HCT116 (cell line): ENCODE results near the gene PRND. TPM values are rescaled to one million over a fixed set of nuclear protein-coding genes. Genes with fewer than 3 reads are reported as not detected.

Source experiments
- ATAC-seq: fragments of 200-7000 bp; cut with Tn5 transposase; 2 replicates; pipeline ENCODE4 v1.9.1; 2020; ENCODE audit warnings: mild to moderate bottlenecking, moderate library complexity
- BruUV-seq: library from RNA; stranded (reverse); fragments of 400-500 nt; replicated peaks from 2 replicates; lab custom pipeline; 2021; lab: Mats Ljungman, UMichigan
- CTCF ChIA-PET: fragments of 300-600 bp; sonication (Branson Sonifier 250); formaldehyde crosslinking; loops from one replicate; lab custom pipeline; 2021; ENCODE audit warnings: antibody characterized with exemption; lab: Charles Lee
- POLR2A ChIA-PET: fragments of 300-600, 350-600 bp; sonication (Branson Sonifier 250); formaldehyde crosslinking; loops from one replicate; lab custom pipeline; 2021; ENCODE audit warnings: antibody characterized with exemption; lab: Charles Lee
- RAD21 ChIA-PET, 2 experiments: fragments of 300-600 bp; sonication (Branson Sonifier 250); formaldehyde crosslinking; loops; one replicate each; lab custom pipeline; 2023; ENCODE audit warnings: low total read pairs in 2 of 2; ENCODE audit not compliant: uncharacterized antibody in 2 of 2, unreplicated experiment in 2 of 2, low non-redundant PET in 1 of 2; lab: Charles Lee
- DNase-seq: peaks from one replicate; pipeline ENCODE4 v3.0.0-alpha.2; 2010; ENCODE audit warnings: low read depth, low spot score
- H2AFZ ChIP-seq: fragments of 200-600 bp; shearing (Covaris generic), sonication (generic); 2 replicates; pipeline ENCODE4 v1.6.1; 2017; ENCODE audit warnings: low read depth, mixed run types, mixed read lengths, antibody characterized with exemption, low read length; ENCODE audit not compliant: poor library complexity, severe bottlenecking
- H3K27ac ChIP-seq: 2 replicates; pipeline ENCODE4 v1.5.1; 2012; ENCODE audit warnings: low read depth, low read length
- H3K27me3 ChIP-seq: fragments of 200-600 bp; sonication (generic); 2 replicates; pipeline ENCODE4 v1.6.1; 2016; ENCODE audit warnings: mixed run types, low read length, mixed read lengths; ENCODE audit not compliant: insufficient read depth
- H3K36me3 ChIP-seq, 2 experiments: fragments of 200-500 bp in 1 of 2; fragments of 200-600 bp in 1 of 2; sonication (Bioruptor generic) in 1 of 2; sonication (generic) in 1 of 2; 2 replicates each; pipeline versions ENCODE4 v1.5.1 to v1.6.1; 2014 to 2016; ENCODE audit warnings: low read length in 2 of 2, inconsistent platforms in 1 of 2, mixed read lengths in 1 of 2, mixed run types in 1 of 2; ENCODE audit not compliant: insufficient read depth in 2 of 2, control insufficient read depth in 1 of 2
- H3K4me1 ChIP-seq, 2 experiments: fragments of 200-600 bp in 1 of 2; sonication (generic) in 1 of 2; 2 replicates each; pipeline versions ENCODE4 v1.5.1 to v1.6.1; 2012 to 2017; ENCODE audit warnings: low read length in 2 of 2, inconsistent platforms in 1 of 2, mild to moderate bottlenecking in 1 of 2, mixed read lengths in 1 of 2, mixed run types in 1 of 2, moderate library complexity in 1 of 2; ENCODE audit not compliant: insufficient read depth in 2 of 2, control insufficient read depth in 1 of 2
- H3K4me2 ChIP-seq: fragments of 200-600 bp; sonication (generic); 2 replicates; pipeline ENCODE4 v1.6.1; 2017; ENCODE audit warnings: mixed run types, low read length, mixed read lengths
- H3K4me3 ChIP-seq, 2 experiments: fragments of 200-600 bp in 1 of 2; sonication (generic) in 1 of 2; replicated peaks in 1 of 2; 2 replicates each; pipeline ENCODE4 v1.5.1; 2011 to 2016; ENCODE audit warnings: low read length in 2 of 2, control low read depth in 1 of 2, low read depth in 1 of 2, mild to moderate bottlenecking in 1 of 2, mixed read lengths in 1 of 2, mixed run types in 1 of 2
- H3K79me2 ChIP-seq: fragments of 200-600 bp; sonication (generic); 2 replicates; pipeline ENCODE4 v1.6.1; 2017; ENCODE audit warnings: mild to moderate bottlenecking, mixed run types, low read length, moderate library complexity, mixed read lengths; ENCODE audit not compliant: insufficient read depth
- H3K9ac ChIP-seq: fragments of 200-600 bp; sonication (generic); 2 replicates; pipeline ENCODE4 v1.6.1; 2016; ENCODE audit warnings: low read length, mixed read lengths
- H3K9me2 ChIP-seq: fragments of 200-600 bp; sonication (generic), shearing (Covaris generic); 2 replicates; pipeline ENCODE4 v1.6.1; 2017; ENCODE audit warnings: mixed run types, mild to moderate bottlenecking, moderate library complexity; ENCODE audit not compliant: insufficient read depth
- H3K9me3 ChIP-seq, 2 experiments: fragments of 200-500 bp in 1 of 2; fragments of 200-600 bp in 1 of 2; sonication (Bioruptor generic) in 1 of 2; sonication (generic) in 1 of 2; 2 replicates each; pipeline ENCODE4 v1.6.1; 2014 to 2017; ENCODE audit warnings: low read length in 2 of 2, mixed read lengths in 2 of 2, inconsistent platforms in 1 of 2, low read depth in 1 of 2, mild to moderate bottlenecking in 1 of 2, mixed run types in 1 of 2, moderate library complexity in 1 of 2; ENCODE audit not compliant: control insufficient read depth in 1 of 2, insufficient read depth in 1 of 2
- H4K20me1 ChIP-seq: fragments of 200-600 bp; sonication (generic), shearing (Covaris generic); 2 replicates; pipeline ENCODE4 v1.6.1; 2017; ENCODE audit warnings: mixed run types, mild to moderate bottlenecking, moderate library complexity; ENCODE audit not compliant: insufficient read depth
- CEBPB ChIP-seq: IDR thresholded peaks from 2 replicates; pipeline ENCODE4 v1.6.1; 2012; ENCODE audit warnings: low read depth
- CTCF ChIP-seq, 3 experiments: fragments of 200-600 bp in 1 of 3; sonication (generic) in 1 of 3; IDR thresholded peaks in 2 of 3; conservative IDR thresholded peaks in 1 of 3; 2 replicates each; pipeline ENCODE4 v1.5.1; 2012 to 2017; ENCODE audit warnings: low read depth in 2 of 3, low read length in 2 of 3, antibody characterized with exemption in 1 of 3, borderline replicate concordance in 1 of 3, control low read depth in 1 of 3, mild to moderate bottlenecking in 1 of 3, mixed read lengths in 1 of 3, mixed run types in 1 of 3, moderate library complexity in 1 of 3; ENCODE audit not compliant: insufficient read depth in 1 of 3
- EGR1 ChIP-seq: IDR thresholded peaks from 2 replicates; pipeline ENCODE4 v1.6.1; 2012; ENCODE audit warnings: low read depth
- EZH2 ChIP-seq: fragments of 200-600 bp; sonication (generic); IDR thresholded peaks from 2 replicates; pipeline ENCODE4 v1.6.1; 2017; ENCODE audit warnings: antibody characterized with exemption, mixed run types
- EZH2phosphoT487 ChIP-seq: fragments of 200-600 bp; IDR thresholded peaks from 2 replicates; pipeline ENCODE4 v1.6.1; 2018; ENCODE audit warnings: antibody characterized with exemption, borderline replicate concordance
- POLR2AphosphoS5 ChIP-seq: IDR thresholded peaks from 2 replicates; pipeline ENCODE4 v1.6.1; 2011; ENCODE audit warnings: mild to moderate bottlenecking, low read depth, low read length, moderate library complexity
- RAD21 ChIP-seq: IDR thresholded peaks from 2 replicates; pipeline ENCODE4 v1.6.1; 2012; ENCODE audit warnings: low read depth, mild to moderate bottlenecking
- SIN3A ChIP-seq: IDR thresholded peaks from 2 replicates; pipeline ENCODE4 v1.6.1; 2012; ENCODE audit warnings: low read depth
- TCF7L2 ChIP-seq: IDR thresholded peaks from 2 replicates; pipeline ENCODE4 v1.7.0; 2011; ENCODE audit warnings: borderline replicate concordance, inconsistent platforms; ENCODE audit not compliant: insufficient read depth, insufficient read length; ENCODE audit errors: extremely low read depth
- intact Hi-C: fragments of 100-400 bp; cut with micrococcal nuclease; formaldehyde crosslinking; loops from 2 replicates; pipeline ENCODE4 v1.10.0; 2022
- total RNA-seq: library from RNA; stranded (reverse); gene quantifications from one replicate; pipeline ENCODE4 v1.2.1, GENCODE V29; 2021; ENCODE audit not compliant: unreplicated experiment

The PRND gene
- total RNA-seq, 1 experiment from 2014 or later, result not detected

GRCh38 chr20:4769328-4769727 is 47.6 kb downstream of the PRND start:
- POLR2A ChIA-PET, result no interaction called here
- H3K36me3 ChIP-seq, result no peaks in the 10 kb centered on the region
- no peak overlapping the region for H3K9ac ChIP-seq
- CTCF ChIA-PET, result no interaction called here
- intact Hi-C loops, result no loop called here
- no peak overlapping the region for H2AFZ ChIP-seq
- no peaks in the 10 kb centered on the region for H3K4me1 ChIP-seq
- peaks cover 5 to 6% of the 10 kb centered on the region in 2 experiments; a peak in 2 of 4 replicates for H3K9me3 ChIP-seq
- H3K79me2 ChIP-seq, result no peaks in the 10 kb centered on the region
- no peak overlapping the region for H3K4me2 ChIP-seq
- H4K20me1 ChIP-seq, result no peaks in the 10 kb centered on the region
- ATAC-seq (no peak), DNase-seq (no peak)
- no TSS peak for BruUV-seq
- H3K4me3 ChIP-seq, result no peak overlapping the region
- no peak overlapping the region for H3K27ac ChIP-seq
- no peaks in the 10 kb centered on the region for H3K27me3 ChIP-seq
- no peaks in the 10 kb centered on the region for H3K9me2 ChIP-seq
- TF ChIP-seq SIN3A (no peak), POLR2AphosphoS5 (no peak), EGR1 (no peak), CEBPB (no peak), RAD21 (no peak), EZH2 (no peak), TCF7L2 (no peak), EZH2phosphoT487 (no peak)
- TF ChIP-seq, all 23 proteins: peak for 0
- RAD21 ChIA-PET, result no interaction called here

GRCh38 chr20:4770026-4770425 is 48.3 kb downstream of the PRND start:
- no TSS peak for BruUV-seq
- RAD21 ChIA-PET, result no interaction called here

More at GRCh38 chr20:4770026-4770425, 48.3 kb downstream of the PRND start:
- Histone ChIP-seq H2AFZ (no peak overlapping the region), H3K9me2 (no peaks in the 10 kb centered on the region), H3K27me3 (no peaks in the 10 kb centered on the region), H3K4me2 (no peak overlapping the region), H3K27ac (no peak overlapping the region), H3K36me3 (no peaks in the 10 kb centered on the region), H3K4me3 (no peak overlapping the region), H3K9ac (no peak overlapping the region), H3K4me1 (no peaks in the 10 kb centered on the region), H4K20me1 (no peaks in the 10 kb centered on the region), H3K79me2 (no peaks in the 10 kb centered on the region), H3K9me3 (peaks cover 5 to 6% of the 10 kb centered on the region in 2 experiments; a peak in 2 of 4 replicates)
- CTCF ChIA-PET, result no interaction called here
- ATAC-seq (no peak), DNase-seq (no peak)
- POLR2A ChIA-PET, result no interaction called here
- no peak for TF ChIP-seq CTCF (IDR thresholded peaks at IDR 0.05 in 2 of 3, conservative IDR thresholded peaks at IDR 0.05 in 1 of 3; ENCODE audit: borderline replicate concordance in 1 of 3, insufficient read depth in 1 of 3, low read depth in 2 of 3, low read length in 2 of 3)
- intact Hi-C loops, result no loop called here
